GM21825 (cell line): ENCODE data around the gene FAM216B.
A peak's percentile ranks its signal among the peaks of the same experiment; 100 is the strongest.
"Not testable (repeated sequence)": the region's sequence is repeated elsewhere in the genome, so short reads cannot be mapped to it uniquely, and the experiment has no call there.

Experiments
- ATAC-seq: cut with Tn5 transposase; IDR thresholded peaks from one replicate; pipeline ENCODE4 v1.9.1; 2021; ENCODE audit warnings: mild to moderate bottlenecking, moderate library complexity; ENCODE audit not compliant: unreplicated experiment

FAM216B gene

GRCh38 chr13:42777467-42777866, 3.9 kb upstream of the FAM216B start:
- no peak for ATAC-seq

- no peak for ATAC-seq
Observed at GRCh38 chr13:42780044-42780443, 1.3 kb upstream of the FAM216B start.

- ATAC-seq: no peak
Observed at GRCh38 chr13:42786715-42787114, 5.3 kb downstream of the FAM216B start.

GRCh38 chr13:42788601-42789000, 7.2 kb downstream of the FAM216B start:
- ATAC-seq: no peak

GRCh38 chr13:42792154-42792553, 10.8 kb downstream of the FAM216B start:
- no peak for ATAC-seq

- ATAC-seq: no peak
Observed at GRCh38 chr13:42794577-42795275, 13.3 kb downstream of the FAM216B start.

GRCh38 chr13:42795666-42796065, 14.3 kb downstream of the FAM216B start:
- ATAC-seq: no peak

GRCh38 chr13:42796747-42797356, 15.5 kb downstream of the FAM216B start:
- no peak for ATAC-seq

GRCh38 chr13:42798118-42798517, 16.7 kb downstream of the FAM216B start:
- ATAC-seq: no peak

GRCh38 chr13:42800109-42800643, 18.8 kb downstream of the FAM216B start:
- ATAC-seq: no peak

- no peak for ATAC-seq
Observed at GRCh38 chr13:42803563-42804204, 22.3 kb downstream of the FAM216B start.

GRCh38 chr13:42804244-42804874, 23.0 kb downstream of the FAM216B start:
- peak; percentile 74 for ATAC-seq

GRCh38 chr13:42807241-42807640, 25.9 kb downstream of the FAM216B start:
- ATAC-seq: no peak

GRCh38 chr13:42807866-42808265, 26.5 kb downstream of the FAM216B start:
- no peak for ATAC-seq

GRCh38 chr13:42808341-42808940, 27.1 kb downstream of the FAM216B start:
- ATAC-seq: no peak

- no peak for ATAC-seq
Observed at GRCh38 chr13:42812316-42812715, 30.9 kb downstream of the FAM216B start.

- ATAC-seq: no peak
Observed at GRCh38 chr13:42814868-42815267, 33.5 kb downstream of the FAM216B start.

- no peak for ATAC-seq
Observed at GRCh38 chr13:42815681-42816080, 34.3 kb downstream of the FAM216B start.

GRCh38 chr13:42816538-42816937, 35.2 kb downstream of the FAM216B start:
- no peak for ATAC-seq

GRCh38 chr13:42819687-42820086, 38.3 kb downstream of the FAM216B start:
- ATAC-seq: not testable (repeated sequence)

- no peak for ATAC-seq
Observed at GRCh38 chr13:42820451-42820850, 39.1 kb downstream of the FAM216B start.
